Rectal smooth muscle tissue (tissue), 1 donor: ENCODE results near the gene CDH11.

Experiments
- H3K27ac ChIP-seq: one replicate; pipeline ENCODE4 v1.7.0; 2013; ENCODE audit warnings: low read depth, low read length, inconsistent platforms
- H3K27me3 ChIP-seq: one replicate; pipeline ENCODE4 v1.7.0; 2013; ENCODE audit warnings: low read length; ENCODE audit not compliant: control insufficient read depth, insufficient read depth
- H3K36me3 ChIP-seq: one replicate; pipeline ENCODE4 v1.7.0; 2013; ENCODE audit warnings: low read length; ENCODE audit not compliant: control insufficient read depth, insufficient read depth
- H3K4me1 ChIP-seq: one replicate; pipeline ENCODE4 v1.7.0; 2013; ENCODE audit warnings: low read length; ENCODE audit not compliant: control insufficient read depth, insufficient read depth
- H3K4me3 ChIP-seq: one replicate; pipeline ENCODE4 v1.7.0; 2013; ENCODE audit warnings: low read length
- H3K9ac ChIP-seq: one replicate; pipeline ENCODE4 v1.7.0; 2013; ENCODE audit warnings: low read length

CDH11 gene

DNA sequence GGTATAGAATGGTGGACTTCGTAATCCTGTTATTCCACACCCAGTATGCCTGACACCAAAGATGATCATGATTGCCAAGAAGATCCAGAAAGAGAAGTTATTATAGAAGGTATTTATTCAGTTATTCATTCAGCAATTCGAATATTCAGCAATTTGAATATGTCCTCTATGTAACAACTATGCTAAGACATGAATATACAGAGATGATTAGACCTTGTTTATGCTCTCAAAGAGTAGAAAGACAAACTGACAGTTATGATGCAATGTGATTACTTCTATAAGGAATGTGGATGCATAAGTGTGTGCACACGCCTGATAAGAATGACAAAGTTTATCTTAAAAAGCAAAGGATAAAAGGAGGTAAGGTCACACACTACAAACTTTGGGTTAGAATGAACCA lies 218.1 kb downstream of the CDH11 start:
- no peak overlapping the region for H3K4me3 ChIP-seq
- H3K36me3 ChIP-seq, result no peaks in the 10 kb centered on the region
- H3K9ac ChIP-seq, result no peak overlapping the region
- H3K27me3 ChIP-seq, result no peaks in the 10 kb centered on the region
- no peaks in the 10 kb centered on the region for H3K4me1 ChIP-seq
- no peak overlapping the region for H3K27ac ChIP-seq

DNA sequence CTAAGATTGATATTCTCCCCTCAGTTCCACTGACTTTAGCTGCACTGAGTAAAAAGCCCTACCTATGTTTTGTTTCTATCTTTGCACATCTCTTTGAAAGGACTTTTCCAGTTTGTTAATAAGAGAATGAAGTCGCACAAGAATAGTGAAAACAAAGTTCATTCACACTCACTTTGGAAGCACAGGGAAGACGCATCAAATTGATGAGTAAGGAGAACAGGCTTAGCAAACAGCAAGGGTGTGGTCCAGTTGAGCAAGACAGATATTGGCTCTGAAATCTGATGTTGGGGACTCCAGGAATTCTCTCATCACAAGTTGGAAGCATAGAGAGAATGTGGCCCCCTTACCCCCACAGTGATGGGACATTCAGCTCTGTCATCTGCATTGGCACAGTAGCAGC lies 221.3 kb downstream of the CDH11 start:
- Histone ChIP-seq H3K4me1 (no peaks in the 10 kb centered on the region), H3K36me3 (no peaks in the 10 kb centered on the region), H3K27ac (no peak overlapping the region), H3K9ac (no peak overlapping the region), H3K27me3 (no peaks in the 10 kb centered on the region), H3K4me3 (no peak overlapping the region)

DNA sequence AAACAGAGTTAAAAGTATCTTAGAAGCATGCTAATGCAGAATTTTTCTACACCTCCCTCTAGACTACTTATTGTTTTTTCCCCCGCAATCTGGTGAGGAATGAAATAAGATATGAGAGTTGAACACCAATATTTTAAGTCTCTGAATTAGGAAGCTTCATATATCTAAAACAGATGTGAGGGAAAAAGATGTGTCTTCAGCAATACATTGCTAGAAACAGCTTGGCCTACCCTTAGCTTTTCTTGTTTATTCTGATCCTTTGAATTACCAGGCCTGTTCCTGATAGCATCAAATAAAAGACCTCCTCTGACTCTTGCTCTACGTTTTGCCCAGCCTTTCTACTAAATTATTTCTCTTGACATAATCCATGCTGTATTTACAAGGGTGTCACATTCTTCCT lies 221.8 kb downstream of the CDH11 start:
- H3K4me3 ChIP-seq, result no peak overlapping the region
- H3K27ac ChIP-seq, result no peak overlapping the region
- H3K27me3 ChIP-seq, result no peaks in the 10 kb centered on the region
- no peaks in the 10 kb centered on the region for H3K36me3 ChIP-seq
- no peaks in the 10 kb centered on the region for H3K4me1 ChIP-seq
- no peak overlapping the region for H3K9ac ChIP-seq

- H3K27ac ChIP-seq, result no peak overlapping the region
- no peaks in the 10 kb centered on the region for H3K36me3 ChIP-seq
- H3K27me3 ChIP-seq, result no peaks in the 10 kb centered on the region
- H3K4me1 ChIP-seq, result no peaks in the 10 kb centered on the region
- no peak overlapping the region for H3K4me3 ChIP-seq
- H3K9ac ChIP-seq, result no peak overlapping the region
Observed at GRCh38 chr16:64898159-64898558, 223.7 kb downstream of the CDH11 start.
